Lower leg skin (tissue), 3 donors: ENCODE data around the gene BHLHE40.

ENCODE experiments used
- CTCF ChIP-seq, 3 donors: fragments of 450-650 bp; IDR thresholded peaks; one replicate each; pipeline ENCODE4 v1.5.1; 2016; ENCODE audit warnings: antibody characterized with exemption in 3 of 3, mild to moderate bottlenecking in 3 of 3, moderate library complexity in 2 of 3
- POLR2A ChIP-seq, 2 donors: fragments of 450-650 bp; IDR thresholded peaks; one replicate each; pipeline ENCODE4 v1.6.1; 2016 to 2017; ENCODE audit warnings: antibody characterized with exemption in 2 of 2, mild to moderate bottlenecking in 1 of 2, moderate library complexity in 1 of 2

- TF ChIP-seq CTCF (IDR thresholded peaks at IDR 0.05) (no peak), POLR2A (IDR thresholded peaks at IDR 0.05) (no peak)
Measured at GRCh38 chr3:5004319-5005152, 25.3 kb downstream of the BHLHE40 start.
